Mucosa of descending colon (tissue), 3 donors: ENCODE results near the gene MGAT4B. TPM values are rescaled to one million over a fixed set of nuclear protein-coding genes. Genes with fewer than 3 reads are reported as not detected.

Source experiments
- ATAC-seq: fragments of 200-7000 bp; cut with Tn5 transposase; one replicate; pipeline ENCODE4 v1.9.1; 2020; ENCODE audit warnings: mild to moderate bottlenecking, moderate library complexity
- DNase-seq, 3 donors: peaks; one replicate each; pipeline ENCODE4 v3.0.0-alpha.2; 2020
- H3K36me3 ChIP-seq: fragments of 200-600 bp; one replicate; pipeline ENCODE4 v1.8.0; 2021; ENCODE audit warnings: low read depth, mild to moderate bottlenecking
- H3K4me1 ChIP-seq: fragments of 200-600 bp; one replicate; pipeline ENCODE4 v1.8.0; 2021; ENCODE audit warnings: low read depth, mild to moderate bottlenecking
- H3K4me3 ChIP-seq: fragments of 200-600 bp; one replicate; pipeline ENCODE4 v1.8.0; 2021; ENCODE audit warnings: mild to moderate bottlenecking
- H3K9me3 ChIP-seq: fragments of 200-600 bp; one replicate; pipeline ENCODE4 v1.8.0; 2021; ENCODE audit warnings: mild to moderate bottlenecking
- intact Hi-C, 2 donors: fragments of 100-400 bp; cut with DNase I in 1 of 2; cut with micrococcal nuclease in 1 of 2; formaldehyde crosslinking; loops; one replicate each; pipeline versions ENCODE4 v1.11.0 to v1.11.1; 2022; cut with DNase I, micrococcal nuclease
- total RNA-seq, 3 donors: library from RNA; stranded (reverse); fragmentation: NEBNext Ultra II Directional in 2 of 3; extraction: Animal tissue kit (Norgen Biotek cat#: 25700) in 2 of 3; gene quantifications; one replicate each; pipeline versions ENCODE4 v1.2.1 to v1.2.4, GENCODE V29; 2021 to 2023
- TF ChIP-seq, protein P1 (sequence below): fragments of 200-600 bp; IDR thresholded peaks from one replicate; pipeline ENCODE4 v1.8.0; 2022; ENCODE audit warnings: antibody characterized with exemption, mild to moderate bottlenecking
- donor health status: DM: no; HTN: no; CAD: no; lungs with moderate emphysema.
- donor health status: DM: no; HTN: no; CAD: no.
- donor health status: DM: no; HTN: yes; CAD: no.

The MGAT4B gene
- total RNA-seq, 3 donors from 2014 or later = 274 to 623 (median 476) TPM

DNA sequence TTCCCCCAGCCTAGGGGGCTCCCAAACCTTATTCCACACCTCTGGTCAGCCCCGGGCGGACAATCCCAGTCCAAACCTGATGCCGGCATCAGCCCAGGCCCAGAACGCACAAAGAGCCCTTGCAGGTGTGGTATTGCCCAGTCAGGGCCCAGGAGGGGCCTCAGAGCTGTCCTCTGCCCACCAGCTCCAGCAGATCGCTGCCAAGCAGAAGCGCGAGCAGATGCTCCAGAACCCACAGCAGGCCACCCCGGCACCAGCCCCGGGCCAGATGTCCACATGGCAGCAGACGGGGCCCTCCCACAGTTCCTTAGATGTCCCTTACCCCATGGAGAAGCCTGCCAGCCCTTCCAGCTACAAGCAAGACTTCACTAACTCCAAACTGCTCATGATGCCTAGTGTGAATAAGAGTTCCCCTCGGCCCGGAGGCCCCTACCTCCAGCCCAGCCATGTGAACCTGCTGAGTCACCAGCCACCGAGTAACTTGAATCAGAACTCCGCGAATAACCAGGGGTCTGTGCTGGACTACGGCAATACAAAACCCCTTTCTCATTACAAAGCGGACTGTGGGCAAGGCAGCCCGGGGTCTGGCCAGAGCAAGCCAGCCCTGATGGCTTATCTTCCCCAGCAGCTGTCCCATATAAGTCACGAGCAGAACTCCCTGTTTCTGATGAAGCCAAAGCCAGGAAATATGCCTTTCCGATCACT, 40.5 kb downstream of the MGAT4B start:
- Histone ChIP-seq H3K4me3 (no peak overlapping the region), H3K36me3 (peaks cover 6% of the 10 kb centered on the region), H3K4me1 (peaks cover 22% of the 10 kb centered on the region), H3K9me3 (no peaks in the 10 kb centered on the region)
- DNase-seq = no peak
- intact Hi-C loops = no loop called here
- ATAC-seq = no peak
- TF ChIP-seq, protein P1, sequence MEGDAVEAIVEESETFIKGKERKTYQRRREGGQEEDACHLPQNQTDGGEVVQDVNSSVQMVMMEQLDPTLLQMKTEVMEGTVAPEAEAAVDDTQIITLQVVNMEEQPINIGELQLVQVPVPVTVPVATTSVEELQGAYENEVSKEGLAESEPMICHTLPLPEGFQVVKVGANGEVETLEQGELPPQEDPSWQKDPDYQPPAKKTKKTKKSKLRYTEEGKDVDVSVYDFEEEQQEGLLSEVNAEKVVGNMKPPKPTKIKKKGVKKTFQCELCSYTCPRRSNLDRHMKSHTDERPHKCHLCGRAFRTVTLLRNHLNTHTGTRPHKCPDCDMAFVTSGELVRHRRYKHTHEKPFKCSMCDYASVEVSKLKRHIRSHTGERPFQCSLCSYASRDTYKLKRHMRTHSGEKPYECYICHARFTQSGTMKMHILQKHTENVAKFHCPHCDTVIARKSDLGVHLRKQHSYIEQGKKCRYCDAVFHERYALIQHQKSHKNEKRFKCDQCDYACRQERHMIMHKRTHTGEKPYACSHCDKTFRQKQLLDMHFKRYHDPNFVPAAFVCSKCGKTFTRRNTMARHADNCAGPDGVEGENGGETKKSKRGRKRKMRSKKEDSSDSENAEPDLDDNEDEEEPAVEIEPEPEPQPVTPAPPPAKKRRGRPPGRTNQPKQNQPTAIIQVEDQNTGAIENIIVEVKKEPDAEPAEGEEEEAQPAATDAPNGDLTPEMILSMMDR = no peak

DNA sequence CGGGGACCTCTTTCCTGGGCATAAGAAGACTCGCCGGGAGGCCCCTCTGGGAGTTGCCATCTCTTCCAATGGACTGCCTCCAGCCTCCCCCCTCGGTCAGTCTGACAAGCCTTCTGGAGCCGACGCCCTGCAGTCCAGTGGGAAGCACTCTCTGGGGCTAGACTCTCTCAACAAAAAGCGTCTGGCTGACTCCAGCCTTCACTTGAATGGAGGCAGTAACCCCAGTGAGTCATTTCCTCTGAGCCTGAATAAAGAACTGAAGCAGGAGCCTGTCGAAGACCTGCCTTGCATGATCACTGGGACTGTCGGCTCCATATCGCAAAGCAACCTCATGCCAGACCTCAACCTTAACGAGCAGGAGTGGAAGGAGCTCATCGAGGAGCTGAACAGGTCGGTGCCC, 41.3 kb downstream of the MGAT4B start:
- intact Hi-C loops = no loop called here
- no peak for ATAC-seq

GRCh38 chr5:179764056-179764455, 42.6 kb downstream of the MGAT4B start:
- Histone ChIP-seq H3K36me3 (peaks cover 6% of the 10 kb centered on the region), H3K9me3 (no peaks in the 10 kb centered on the region), H3K4me3 (no peak overlapping the region), H3K4me1 (peaks cover 26% of the 10 kb centered on the region)
- TF ChIP-seq, protein P1 = no peak
- DNase-seq (no peak), ATAC-seq (no peak)
- intact Hi-C loops = loop anchor here in 1 of 2 donors (5.0 kb wide), 1 partner anchor 143 kb away; the partner anchor contains the start of gene TBC1D9B

More for the DNA sequence above, 41.3 kb downstream of the MGAT4B start:
- Histone ChIP-seq H3K4me1 (peaks cover 22% of the 10 kb centered on the region), H3K4me3 (no peak overlapping the region), H3K9me3 (no peaks in the 10 kb centered on the region), H3K36me3 (peaks cover 6% of the 10 kb centered on the region)
- no peak for DNase-seq
- TF ChIP-seq, protein P1 = no peak

DNA sequence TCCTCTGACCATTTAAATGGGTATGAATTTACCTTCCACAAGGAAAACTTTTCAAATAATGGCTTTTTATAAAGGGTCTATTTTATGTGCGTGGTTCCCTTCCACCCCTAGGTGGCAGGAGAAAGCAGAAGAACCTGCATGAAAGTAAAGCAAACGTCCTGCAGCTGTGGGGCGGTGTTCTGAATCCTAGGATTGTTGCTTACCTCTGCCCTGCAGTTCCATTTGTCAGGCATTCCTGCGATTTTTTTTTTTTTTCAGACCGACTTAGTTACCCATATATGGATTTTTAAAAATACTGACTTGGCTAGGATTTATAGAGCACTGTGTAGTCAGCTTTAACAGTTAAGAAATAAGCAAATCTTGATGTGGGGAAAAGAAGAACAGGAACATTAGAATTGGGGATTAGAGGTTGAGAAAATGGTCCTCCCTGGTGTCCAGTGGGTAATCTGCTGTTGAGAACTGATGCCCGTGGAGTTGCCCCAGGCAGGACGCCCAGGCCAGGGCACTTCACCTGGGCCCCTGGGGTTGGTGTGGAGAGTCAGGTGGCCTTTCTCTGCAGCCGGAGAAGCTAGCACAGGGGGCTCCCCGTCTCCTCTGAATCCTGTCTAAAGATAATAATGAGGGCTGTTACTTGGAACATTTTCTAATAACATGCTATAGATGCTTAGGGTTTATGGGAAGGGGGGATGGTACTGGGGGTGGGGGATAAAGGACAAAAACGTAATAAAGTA, 43.3 kb downstream of the MGAT4B start:
- peaks cover 26% of the 10 kb centered on the region for H3K4me1 ChIP-seq
- no peaks in the 10 kb centered on the region for H3K9me3 ChIP-seq
- no peak overlapping the region for H3K4me3 ChIP-seq
- ATAC-seq = peak; percentile 86
- H3K36me3 ChIP-seq = peaks cover 6% of the 10 kb centered on the region
- TF ChIP-seq, protein P1 = peak; percentile 85
- intact Hi-C loops = loop anchor here in 1 of 2 donors (5.0 kb wide), 1 partner anchor 144 kb away; the partner anchor contains the start of gene TBC1D9B
- DNase-seq = peak in 2 of 3 donors; percentile 49 to 80

GRCh38 chr5:179762781-179763176, 43.9 kb downstream of the MGAT4B start:
- no peak for ATAC-seq
- intact Hi-C loops = loop anchor here in 1 of 2 donors (5.0 kb wide), 1 partner anchor 145 kb away; the partner anchor contains the start of gene TBC1D9B
- peaks cover 26% of the 10 kb centered on the region for H3K4me1 ChIP-seq

More at GRCh38 chr5:179762781-179763176, 43.9 kb downstream of the MGAT4B start:
- TF ChIP-seq, protein P1 = no peak
- Histone ChIP-seq H3K9me3 (no peaks in the 10 kb centered on the region), H3K4me3 (no peak overlapping the region), H3K36me3 (peaks cover 6% of the 10 kb centered on the region)
- DNase-seq = no peak
